Erythroblast (primary cell): Measurements from ENCODE around the gene SCGB1C2.
"Not testable (repeated sequence)": the region's sequence is repeated elsewhere in the genome, so short reads cannot be mapped to it uniquely, and the experiment has no call there.

Experiments used
- DNase-seq, 2 experiments: peaks; one replicate each; lab custom pipeline; 2025; lab: John Stamatoyannopoulos, UW
- GATA1 ChIP-seq: IDR thresholded peaks from 2 replicates; pipeline ENCODE4 v1.6.1; 2011; ENCODE audit warnings: low read depth, mild to moderate bottlenecking, control low read depth, low read length, moderate library complexity
- POLR2A ChIP-seq: IDR thresholded peaks from 2 replicates; pipeline ENCODE4 v1.6.1; 2011; ENCODE audit warnings: mild to moderate bottlenecking, low read length

The SCGB1C2 gene

GRCh38 chr17:156946-157345 is 19.6 kb downstream of the SCGB1C2 start:
- no peak for DNase-seq
- TF ChIP-seq POLR2A: no peak
- no peak for TF ChIP-seq GATA1

- TF ChIP-seq GATA1 (no peak), POLR2A (no peak)
- no peak for DNase-seq
Observed at GRCh38 chr17:157901-158300, 20.5 kb downstream of the SCGB1C2 start.

GRCh38 chr17:158379-158778 is 21.0 kb downstream of the SCGB1C2 start:
- no peak for DNase-seq
- TF ChIP-seq GATA1 (no peak), POLR2A (no peak)

- DNase-seq: no peak
- no peak for TF ChIP-seq POLR2A
- TF ChIP-seq GATA1: no peak
Observed at GRCh38 chr17:159609-160008, 22.2 kb downstream of the SCGB1C2 start.

GRCh38 chr17:160336-160735 is 23.0 kb downstream of the SCGB1C2 start:
- no peak for TF ChIP-seq GATA1
- no peak for TF ChIP-seq POLR2A
- no peak for DNase-seq

- no peak for TF ChIP-seq GATA1
- TF ChIP-seq POLR2A: no peak
- DNase-seq: no peak
Observed at GRCh38 chr17:161481-161880, 24.1 kb downstream of the SCGB1C2 start.

- TF ChIP-seq POLR2A: no peak
- no peak for TF ChIP-seq GATA1
- DNase-seq: no peak
Observed at GRCh38 chr17:162689-163088, 25.3 kb downstream of the SCGB1C2 start.

GRCh38 chr17:163514-164098 is 26.2 kb downstream of the SCGB1C2 start:
- no peak for TF ChIP-seq GATA1
- no peak for TF ChIP-seq POLR2A
- DNase-seq: no peak

GRCh38 chr17:164303-165235 is 27.2 kb downstream of the SCGB1C2 start:
- TF ChIP-seq GATA1: no peak
- no peak for TF ChIP-seq POLR2A

GRCh38 chr17:165939-166338 is 28.6 kb downstream of the SCGB1C2 start:
- DNase-seq: no peak
- TF ChIP-seq POLR2A: no peak
- TF ChIP-seq GATA1: no peak

More at GRCh38 chr17:164303-165235, 27.2 kb downstream of the SCGB1C2 start:
- peak in 1 of 2 experiments; percentile 12 for DNase-seq

GRCh38 chr17:168614-169013 is 31.2 kb downstream of the SCGB1C2 start:
- not testable (repeated sequence) for DNase-seq

GRCh38 chr17:170130-170670 is 32.8 kb downstream of the SCGB1C2 start:
- TF ChIP-seq GATA1: no peak
- no peak for TF ChIP-seq POLR2A
- DNase-seq: no peak

GRCh38 chr17:171871-172270 is 34.5 kb downstream of the SCGB1C2 start:
- no peak for DNase-seq
- no peak for TF ChIP-seq POLR2A
- no peak for TF ChIP-seq GATA1

- TF ChIP-seq POLR2A (no peak), GATA1 (no peak)
- no peak for DNase-seq
Observed at GRCh38 chr17:172401-172800, 35.0 kb downstream of the SCGB1C2 start.
